Kidney capillary endothelial cell (primary cell): Measurements from ENCODE around the gene ANKRD12.
"Not testable (repeated sequence)": the region's sequence is repeated elsewhere in the genome, so short reads cannot be mapped to it uniquely, and the experiment has no call there.

ENCODE experiments used
- DNase-seq: peaks from one replicate; pipeline ENCODE4 v3.0.0-alpha.2; 2018; ENCODE audit warnings: low spot score

The ANKRD12 gene

GRCh38 chr18:9234528-9234927, 97.9 kb downstream of the ANKRD12 start:
- DNase-seq, result no peak

GRCh38 chr18:9237981-9238380, 101.4 kb downstream of the ANKRD12 start:
- no peak for DNase-seq

DNA sequence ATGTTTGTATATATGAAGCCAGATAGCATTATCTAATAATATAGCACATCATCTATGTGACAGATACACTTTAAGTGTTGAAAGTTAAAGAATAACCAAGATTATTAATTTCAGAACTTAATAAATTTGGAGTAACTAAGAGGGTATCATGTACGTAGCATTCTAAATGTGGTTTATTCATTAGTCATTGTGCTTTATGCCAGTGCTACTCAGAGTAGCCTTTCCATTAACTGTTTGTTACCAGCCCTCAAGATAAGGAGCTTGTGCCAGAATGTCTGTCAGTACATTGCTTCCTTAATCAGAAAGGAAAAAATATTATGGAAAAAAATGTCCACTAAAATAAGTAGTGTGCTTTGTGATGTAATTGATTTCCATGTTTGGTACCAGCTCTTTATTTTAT, 103.1 kb downstream of the ANKRD12 start:
- DNase-seq, result no peak

GRCh38 chr18:9240270-9240669, 103.7 kb downstream of the ANKRD12 start:
- no peak for DNase-seq

DNA sequence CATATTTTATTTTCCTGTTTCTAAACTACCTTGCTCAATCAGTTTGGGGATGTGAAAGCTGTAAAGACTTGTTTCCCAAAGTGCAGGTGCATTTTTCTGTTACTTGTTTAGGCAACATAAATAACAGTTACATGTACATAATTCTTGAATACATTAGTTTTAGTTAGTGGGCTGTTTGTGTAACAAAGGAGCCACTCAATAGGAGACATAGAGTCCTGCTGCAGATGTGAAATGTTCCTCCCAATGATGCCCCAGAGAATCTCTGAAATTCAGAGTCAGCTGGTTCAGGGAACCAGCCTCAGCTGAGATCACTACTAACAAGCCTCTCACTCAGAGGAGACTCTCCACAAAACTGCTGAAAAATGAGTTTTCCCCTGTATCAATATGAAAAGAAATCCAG, 106.4 kb downstream of the ANKRD12 start:
- no peak for DNase-seq

- DNase-seq, result no peak
Observed at GRCh38 chr18:9244376-9244775, 107.8 kb downstream of the ANKRD12 start.

DNA sequence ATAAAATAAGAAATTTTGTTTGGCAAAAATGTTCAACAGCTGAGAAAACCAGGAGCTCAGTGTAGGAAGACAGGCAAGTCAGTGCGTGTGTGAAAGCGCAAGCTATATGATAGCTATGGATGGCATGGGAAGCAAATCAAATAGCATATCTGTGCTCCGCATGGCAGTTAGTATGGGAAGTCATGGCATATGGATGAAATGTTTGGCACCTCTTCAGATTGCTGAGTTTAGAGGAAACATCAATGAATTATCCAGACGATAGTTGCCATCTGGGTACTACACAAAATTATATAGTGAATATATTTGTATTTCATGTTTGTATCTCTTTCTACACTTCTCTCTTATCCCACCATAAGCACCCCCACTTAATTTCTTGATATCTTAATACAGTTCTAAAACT, 112.1 kb downstream of the ANKRD12 start:
- no peak for DNase-seq

DNA sequence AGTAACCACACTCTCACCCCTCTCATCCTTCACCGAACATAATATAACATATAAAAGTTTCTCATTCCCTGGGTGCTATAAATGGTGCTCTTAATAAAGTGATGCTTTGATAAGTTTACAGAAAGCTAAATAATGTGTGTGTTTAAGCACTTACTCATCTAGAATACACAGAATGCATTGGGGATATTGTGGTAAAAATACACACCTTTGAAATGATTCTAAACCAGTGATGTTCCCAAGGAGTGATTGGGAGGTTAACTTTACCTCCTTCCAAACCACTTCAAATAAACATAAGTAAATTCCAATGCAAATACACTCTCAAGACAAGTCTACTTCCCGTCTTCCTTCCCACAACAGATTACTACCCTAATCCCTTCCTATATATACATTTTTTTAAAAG, 112.7 kb downstream of the ANKRD12 start:
- DNase-seq, result no peak

- DNase-seq, result no peak
Observed at GRCh38 chr18:9259173-9259572, 122.6 kb downstream of the ANKRD12 start.

GRCh38 chr18:9260388-9261380, 124.1 kb downstream of the ANKRD12 start:
- DNase-seq, result no peak

- DNase-seq, result no peak
Observed at GRCh38 chr18:9263264-9263663, 126.7 kb downstream of the ANKRD12 start.

- not testable (repeated sequence) for DNase-seq
Observed at GRCh38 chr18:9264797-9265196, 128.2 kb downstream of the ANKRD12 start.

DNA sequence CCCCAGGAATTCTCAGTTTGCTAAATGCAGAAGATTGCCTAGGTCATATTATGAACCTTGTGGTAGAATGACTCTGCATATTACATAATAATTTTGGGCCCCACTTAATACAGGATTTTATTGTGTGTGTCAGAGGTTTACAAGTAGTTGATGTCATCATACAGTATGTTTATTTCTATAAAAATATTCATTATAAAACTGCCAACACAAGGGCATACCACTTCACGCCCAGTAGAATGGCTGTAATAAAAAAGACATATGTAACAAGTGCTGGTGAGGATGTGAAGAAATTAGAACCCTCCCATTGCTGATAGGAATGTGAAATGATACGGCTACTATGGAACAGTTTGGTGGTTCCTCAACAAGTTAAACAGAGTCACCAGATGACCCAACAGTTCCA, 136.6 kb downstream of the ANKRD12 start:
- DNase-seq, result no peak

- no peak for DNase-seq
Observed at GRCh38 chr18:9275890-9276289, 139.3 kb downstream of the ANKRD12 start.

GRCh38 chr18:9278028-9278427, 141.4 kb downstream of the ANKRD12 start:
- no peak for DNase-seq

DNA sequence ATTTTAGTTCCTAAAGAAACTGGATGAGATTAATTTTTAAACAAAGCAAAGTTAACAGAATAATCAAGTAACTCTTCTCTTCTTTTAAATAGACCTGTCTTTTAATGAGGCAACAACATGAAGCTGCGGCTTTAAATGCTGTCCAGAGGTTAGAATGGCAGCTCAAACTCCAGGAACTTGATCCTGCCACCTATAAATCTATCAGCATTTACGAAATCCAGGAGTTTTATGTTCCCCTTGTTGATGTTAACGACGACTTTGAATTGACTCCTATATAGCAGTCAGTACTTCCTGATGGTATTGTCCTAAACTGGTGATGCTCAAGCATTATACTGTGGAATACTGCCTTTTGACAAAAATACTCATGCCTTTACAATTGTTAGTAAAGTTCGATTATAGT, 144.3 kb downstream of the ANKRD12 start:
- no peak for DNase-seq

DNA sequence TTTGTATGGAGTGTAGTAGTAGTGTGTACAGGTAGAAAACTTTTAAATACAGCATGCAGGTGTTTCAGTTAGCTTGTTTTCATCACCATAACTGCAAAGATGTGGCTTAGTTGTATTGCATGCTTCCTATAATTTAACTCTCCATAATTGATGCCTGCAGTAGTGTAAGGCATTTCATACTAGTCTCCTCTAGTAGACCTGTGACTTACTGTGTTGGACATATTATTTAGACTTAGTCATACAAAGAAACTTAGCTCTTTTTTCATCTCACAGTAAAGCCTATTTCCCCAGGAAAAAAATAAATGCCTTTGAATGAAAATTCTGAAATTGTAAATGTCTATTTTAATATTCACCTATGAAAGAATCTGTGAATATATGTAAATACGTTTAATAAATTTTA, 145.2 kb downstream of the ANKRD12 start:
- no peak for DNase-seq

- no peak for DNase-seq
Observed at GRCh38 chr18:9283791-9284190, 147.2 kb downstream of the ANKRD12 start.

DNA sequence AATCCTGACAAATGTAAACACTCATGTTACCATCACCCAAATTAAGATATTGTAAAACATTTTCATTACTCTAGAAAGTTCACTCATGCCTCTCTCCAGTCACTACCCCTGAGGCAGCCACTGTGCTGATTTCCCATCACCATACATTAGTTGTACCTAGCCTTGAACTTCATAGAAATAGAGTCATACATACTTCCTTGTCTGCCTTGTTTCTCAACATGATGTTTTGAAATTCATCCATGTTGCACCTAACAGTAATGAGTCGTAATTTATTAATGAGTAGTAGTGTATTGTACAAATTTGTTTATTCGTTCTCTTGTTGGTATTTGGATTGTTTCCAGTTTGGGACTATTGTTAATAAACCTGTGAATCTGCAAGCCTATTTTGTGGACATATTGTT, 149.0 kb downstream of the ANKRD12 start:
- no peak for DNase-seq

DNA sequence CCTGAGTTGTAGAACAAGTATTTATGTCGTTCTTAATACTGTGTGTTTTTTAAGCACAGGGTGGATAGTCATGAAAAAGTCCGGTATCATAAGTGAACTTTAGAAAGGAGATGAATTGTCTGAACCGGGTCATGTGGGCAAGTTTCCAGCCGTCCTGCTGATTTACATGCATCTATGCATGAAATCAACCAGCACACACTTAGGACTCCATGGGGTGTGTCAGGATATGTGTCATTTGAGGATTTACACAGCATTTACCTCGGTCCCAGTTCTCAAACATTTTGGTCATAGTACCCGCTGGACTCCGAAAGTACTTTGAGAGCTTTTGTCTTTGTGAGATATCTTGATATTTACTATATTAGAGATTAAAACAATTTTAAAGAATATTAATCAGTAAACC, 150.5 kb downstream of the ANKRD12 start:
- DNase-seq, result no peak

DNA sequence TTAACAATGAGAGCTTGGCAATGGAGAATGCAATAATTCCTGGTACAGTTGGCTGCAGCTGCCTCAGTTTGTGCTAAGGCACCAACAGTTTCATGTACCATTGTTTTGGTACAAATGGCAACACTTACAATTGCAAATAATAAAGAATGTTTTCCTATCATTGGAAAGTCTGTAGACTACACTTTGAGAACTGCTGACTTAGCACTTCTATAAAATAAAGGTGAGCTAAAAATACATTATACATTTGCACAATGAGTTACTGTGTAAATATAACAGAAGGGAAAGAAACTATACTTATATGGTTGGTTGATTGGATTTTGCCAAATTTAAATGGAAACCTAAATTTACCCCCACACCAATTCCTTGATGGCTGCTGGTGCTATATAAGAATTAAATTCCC, 153.1 kb downstream of the ANKRD12 start:
- DNase-seq, result no peak

DNA sequence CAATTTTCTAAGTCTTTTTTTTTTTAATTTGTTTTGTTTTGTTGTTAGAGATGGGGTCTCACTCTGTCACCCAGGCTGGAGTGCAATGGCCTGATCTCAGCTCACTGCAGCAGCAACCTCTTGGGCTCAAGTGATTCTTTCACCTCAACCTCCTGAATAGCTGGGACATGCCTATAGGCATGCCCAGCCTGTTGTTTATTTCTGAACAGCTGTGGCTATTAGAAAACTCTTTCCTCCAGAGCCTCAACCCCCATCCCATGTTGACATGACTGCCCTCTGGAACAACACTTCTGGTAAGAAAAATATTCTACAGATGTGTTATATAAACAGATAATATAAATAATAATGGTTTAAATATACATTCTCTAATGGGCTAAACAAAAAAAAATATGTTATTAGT, 153.6 kb downstream of the ANKRD12 start:
- DNase-seq, result no peak

- DNase-seq, result no peak
Observed at GRCh38 chr18:9292047-9292446, 155.5 kb downstream of the ANKRD12 start.

- DNase-seq, result no peak
Observed at GRCh38 chr18:9293948-9294347, 157.4 kb downstream of the ANKRD12 start.
